Measurements from ENCODE around the gene ZHX3. TPM values are rescaled to one million over a fixed set of nuclear protein-coding genes. Genes with fewer than 3 reads are reported as not detected.

Gene ZHX3
- total and polyA plus RNA-seq, 2 of the 13 experiments (the other 11 are each of a cell fraction or from before 2014, with no cell fraction given) = 8.4 to 11.7 TPM

GRCh38 chr20:41339957-41340326 is 22.4 kb upstream of the ZHX3 start (continued):
- TF ChIP-seq ZNF407 (CRISPR knock-in tag; IDR thresholded peaks at IDR 0.05; ENCODE audit: not compliant biosample characterization) = no peak
- no peak for TF ChIP-seq ZNF12 (CRISPR knock-in tag; IDR thresholded peaks at IDR 0.05)
- no peak for TF ChIP-seq NR3C1 (CRISPR knock-in tag; IDR thresholded peaks at IDR 0.05)
- no peak for TF ChIP-seq DRAP1 (CRISPR knock-in tag; IDR thresholded peaks at IDR 0.05)
- no peak for TF ChIP-seq ZNF383 (CRISPR knock-in tag; IDR thresholded peaks at IDR 0.05; ENCODE audit: borderline replicate concordance)
- TF ChIP-seq KDM3A (CRISPR knock-in tag; IDR thresholded peaks at IDR 0.05; ENCODE audit: low read depth) = peak; percentile 96
- TF ChIP-seq SP2 (CRISPR knock-in tag; IDR thresholded peaks at IDR 0.05) = peak; percentile 57
- TF ChIP-seq HIVEP1 (CRISPR knock-in tag; IDR thresholded peaks at IDR 0.05) = peak; percentile 62; the same call in 1 of the 2 replicates
- peak; percentile 41; the same call in 1 of the 2 replicates for TF ChIP-seq ZNF772 (CRISPR knock-in tag; IDR thresholded peaks at IDR 0.05)
- TF ChIP-seq ZSCAN5A (CRISPR knock-in tag; IDR thresholded peaks at IDR 0.05; ENCODE audit: borderline replicate concordance) = no peak; the same call in 1 of the 2 replicates
- TF ChIP-seq ZNF274 (CRISPR knock-in tag; IDR thresholded peaks at IDR 0.05) = peak; percentile 82
- TF ChIP-seq ZBTB21 (CRISPR knock-in tag; IDR thresholded peaks at IDR 0.05) = no peak; the same call in 1 of the 2 replicates
- TF ChIP-seq FOXO1 (CRISPR knock-in tag; IDR thresholded peaks at IDR 0.05) = no peak; the same call in 1 of the 2 replicates
- TF ChIP-seq ISL2 (CRISPR knock-in tag; IDR thresholded peaks at IDR 0.05) = no peak; the same call in 1 of the 2 replicates
- 0 out of 2 replicates have a peak, but pooled peaks have one; percentile 15 for TF ChIP-seq ZNF782 (CRISPR knock-in tag; IDR thresholded peaks at IDR 0.05; ENCODE audit: borderline replicate concordance)
- no peak for TF ChIP-seq ZNF253 (CRISPR knock-in tag; IDR thresholded peaks at IDR 0.05; ENCODE audit: borderline replicate concordance)
- peak; percentile 86; the same call in 1 of the 2 replicates for TF ChIP-seq EEA1 (CRISPR knock-in tag; IDR thresholded peaks at IDR 0.05; ENCODE audit: borderline replicate concordance)
- no peak for TF ChIP-seq MATR3 (CRISPR knock-in tag; IDR thresholded peaks at IDR 0.05)
- peak; percentile 58 for TF ChIP-seq MIER2 (CRISPR knock-in tag; IDR thresholded peaks at IDR 0.05)
- TF ChIP-seq MEF2D (CRISPR knock-in tag; IDR thresholded peaks at IDR 0.05) = peak; percentile 74; the same call in 1 of the 2 replicates
- TF ChIP-seq KAT7 (CRISPR knock-in tag; IDR thresholded peaks at IDR 0.05; ENCODE audit: borderline replicate concordance) = no peak
